ENCODE measurements around the gene EIF5AL1. TPM values are rescaled to one million over a fixed set of nuclear protein-coding genes. Genes with fewer than 3 reads are reported as not detected.

EIF5AL1 gene
- total RNA-seq, 4 donors from 2014 or later = 0.90 TPM; not detected in 3

- 90% methylated on average over 1 of the region's 1 CpG for WGBS, 2 donors
- no peaks in the 10 kb centered on the region for H3K9me3 ChIP-seq
- H3K27ac ChIP-seq = peak overlapping the region in 1 of 4 donors; percentile 56
- no peaks in the 10 kb centered on the region for H3K36me3 ChIP-seq
- no peak for DNase-seq (ENCODE audit: low spot score in 2 of 2)
- TF ChIP-seq, protein P1, sequence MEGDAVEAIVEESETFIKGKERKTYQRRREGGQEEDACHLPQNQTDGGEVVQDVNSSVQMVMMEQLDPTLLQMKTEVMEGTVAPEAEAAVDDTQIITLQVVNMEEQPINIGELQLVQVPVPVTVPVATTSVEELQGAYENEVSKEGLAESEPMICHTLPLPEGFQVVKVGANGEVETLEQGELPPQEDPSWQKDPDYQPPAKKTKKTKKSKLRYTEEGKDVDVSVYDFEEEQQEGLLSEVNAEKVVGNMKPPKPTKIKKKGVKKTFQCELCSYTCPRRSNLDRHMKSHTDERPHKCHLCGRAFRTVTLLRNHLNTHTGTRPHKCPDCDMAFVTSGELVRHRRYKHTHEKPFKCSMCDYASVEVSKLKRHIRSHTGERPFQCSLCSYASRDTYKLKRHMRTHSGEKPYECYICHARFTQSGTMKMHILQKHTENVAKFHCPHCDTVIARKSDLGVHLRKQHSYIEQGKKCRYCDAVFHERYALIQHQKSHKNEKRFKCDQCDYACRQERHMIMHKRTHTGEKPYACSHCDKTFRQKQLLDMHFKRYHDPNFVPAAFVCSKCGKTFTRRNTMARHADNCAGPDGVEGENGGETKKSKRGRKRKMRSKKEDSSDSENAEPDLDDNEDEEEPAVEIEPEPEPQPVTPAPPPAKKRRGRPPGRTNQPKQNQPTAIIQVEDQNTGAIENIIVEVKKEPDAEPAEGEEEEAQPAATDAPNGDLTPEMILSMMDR (IDR thresholded peaks at IDR 0.05) = no peak
- TF ChIP-seq EP300 (IDR thresholded peaks at IDR 0.05) = no peak
- TF ChIP-seq POLR2A (IDR thresholded peaks at IDR 0.05) = no peak
- H3K4me1 ChIP-seq = peaks cover 0 to 22% (median 5%) of the 10 kb centered on the region in 4 donors
- H3K4me3 ChIP-seq = no peak overlapping the region
- H3K27me3 ChIP-seq = no peaks in the 10 kb centered on the region
These were observed 30.0 kb upstream of the EIF5AL1 start for GRCh38 chr10:79482304-79482703.

GRCh38 chr10:79482741-79483140 lies 29.6 kb upstream of the EIF5AL1 start:
- TF ChIP-seq, protein P1 (IDR thresholded peaks at IDR 0.05) = no peak
- TF ChIP-seq POLR2A (IDR thresholded peaks at IDR 0.05) (no peak), EP300 (IDR thresholded peaks at IDR 0.05) (no peak)
- Histone ChIP-seq H3K4me1 (peaks cover 0 to 26% (median 5%) of the 10 kb centered on the region in 4 donors), H3K9me3 (no peaks in the 10 kb centered on the region), H3K27me3 (no peaks in the 10 kb centered on the region), H3K4me3 (no peak overlapping the region), H3K27ac (peak overlapping the region in 1 of 4 donors; percentile 56), H3K36me3 (no peaks in the 10 kb centered on the region)
- 52 to 54% methylated on average over 4 of the region's 4 CpGs for WGBS, 2 donors
- DNase-seq (ENCODE audit: low spot score in 2 of 2) = no peak

GRCh38 chr10:79483299-79483698 lies 29.0 kb upstream of the EIF5AL1 start:
- no peaks in the 10 kb centered on the region for H3K9me3 ChIP-seq
- H3K4me1 ChIP-seq = peaks cover 0 to 32% (median 7%) of the 10 kb centered on the region in 4 donors
- no peak for TF ChIP-seq EP300 (IDR thresholded peaks at IDR 0.05)
- no peak for DNase-seq (ENCODE audit: low spot score in 2 of 2)
- H3K36me3 ChIP-seq = no peaks in the 10 kb centered on the region
- WGBS, 2 donors = 64 to 74% methylated on average over 3 of the region's 3 CpGs
- H3K4me3 ChIP-seq = no peak overlapping the region
- H3K27me3 ChIP-seq = no peaks in the 10 kb centered on the region
- peak overlapping the region in 2 of 4 donors; percentile 47 to 56 for H3K27ac ChIP-seq

DNA sequence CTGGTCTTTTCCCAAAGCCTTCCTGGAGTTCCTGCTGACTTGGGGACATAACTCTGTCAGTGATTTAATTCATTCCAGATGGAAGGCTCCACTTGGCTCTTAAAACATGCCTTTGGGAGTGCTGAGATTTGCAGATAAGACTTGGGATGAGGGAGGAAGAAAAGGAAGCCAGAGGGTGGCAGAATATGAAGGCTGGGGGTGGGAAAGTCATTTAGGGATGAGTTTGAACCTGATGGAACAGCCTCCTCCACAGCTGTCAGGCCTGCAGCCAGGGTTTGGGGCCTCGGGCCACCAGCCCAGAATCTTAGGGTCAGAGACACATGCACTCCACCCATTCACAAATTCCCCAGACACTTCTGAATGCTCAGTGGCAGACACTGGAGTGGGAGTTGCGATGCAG lies 28.4 kb upstream of the EIF5AL1 start:
- peak in 1 of 2 donors; percentile 42 for DNase-seq (ENCODE audit: low spot score in 2 of 2)
- no peaks in the 10 kb centered on the region for H3K36me3 ChIP-seq
- TF ChIP-seq POLR2A (IDR thresholded peaks at IDR 0.05) = no peak
- peak in 1 of 2 donors; percentile 44 for TF ChIP-seq EP300 (IDR thresholded peaks at IDR 0.05)
- 15 to 37% methylated on average over 2 of the region's 2 CpGs for whole genome bisulfite sequencing, 2 donors
- H3K4me1 ChIP-seq = peaks cover 0 to 38% (median 12%) of the 10 kb centered on the region in 4 donors
- no peaks in the 10 kb centered on the region for H3K9me3 ChIP-seq
- no peak overlapping the region for H3K4me3 ChIP-seq
- no peaks in the 10 kb centered on the region for H3K27me3 ChIP-seq
- H3K27ac ChIP-seq = peak overlapping the region in 2 of 4 donors; percentile 47 to 56

DNA sequence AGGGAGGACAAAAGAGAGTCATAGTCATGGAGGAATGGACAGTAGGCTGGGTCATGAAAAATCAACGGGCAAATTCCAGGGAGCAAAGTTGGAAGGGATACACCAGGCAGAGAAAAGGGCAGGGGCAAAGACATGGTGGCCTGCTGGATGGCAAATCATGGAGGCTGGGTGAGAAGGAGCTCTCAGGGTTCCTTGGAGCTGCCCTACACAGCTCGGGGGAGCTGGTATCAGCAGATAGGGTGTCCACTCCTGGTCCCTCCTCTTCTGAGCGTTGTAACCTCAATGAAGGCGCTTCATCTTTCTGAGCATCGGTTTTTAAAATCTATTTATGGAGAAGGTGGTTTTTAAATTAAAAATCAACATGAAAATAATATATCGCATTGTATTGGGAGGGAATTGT lies 27.9 kb upstream of the EIF5AL1 start:
- TF ChIP-seq, protein P1 (IDR thresholded peaks at IDR 0.05) = no peak
- TF ChIP-seq EP300 (IDR thresholded peaks at IDR 0.05) = no peak
- TF ChIP-seq POLR2A (IDR thresholded peaks at IDR 0.05) = no peak
- 71 to 76% methylated on average over 6 of the region's 6 CpGs for WGBS, 2 donors
- H3K36me3 ChIP-seq = no peaks in the 10 kb centered on the region
- DNase-seq (ENCODE audit: low spot score in 2 of 2) = no peak
- H3K9me3 ChIP-seq = no peaks in the 10 kb centered on the region
- no peak overlapping the region for H3K4me3 ChIP-seq
- H3K27me3 ChIP-seq = no peaks in the 10 kb centered on the region
- no peak overlapping the region for H3K27ac ChIP-seq
- peaks cover 0 to 40% (median 12%) of the 10 kb centered on the region in 4 donors for H3K4me1 ChIP-seq

DNA sequence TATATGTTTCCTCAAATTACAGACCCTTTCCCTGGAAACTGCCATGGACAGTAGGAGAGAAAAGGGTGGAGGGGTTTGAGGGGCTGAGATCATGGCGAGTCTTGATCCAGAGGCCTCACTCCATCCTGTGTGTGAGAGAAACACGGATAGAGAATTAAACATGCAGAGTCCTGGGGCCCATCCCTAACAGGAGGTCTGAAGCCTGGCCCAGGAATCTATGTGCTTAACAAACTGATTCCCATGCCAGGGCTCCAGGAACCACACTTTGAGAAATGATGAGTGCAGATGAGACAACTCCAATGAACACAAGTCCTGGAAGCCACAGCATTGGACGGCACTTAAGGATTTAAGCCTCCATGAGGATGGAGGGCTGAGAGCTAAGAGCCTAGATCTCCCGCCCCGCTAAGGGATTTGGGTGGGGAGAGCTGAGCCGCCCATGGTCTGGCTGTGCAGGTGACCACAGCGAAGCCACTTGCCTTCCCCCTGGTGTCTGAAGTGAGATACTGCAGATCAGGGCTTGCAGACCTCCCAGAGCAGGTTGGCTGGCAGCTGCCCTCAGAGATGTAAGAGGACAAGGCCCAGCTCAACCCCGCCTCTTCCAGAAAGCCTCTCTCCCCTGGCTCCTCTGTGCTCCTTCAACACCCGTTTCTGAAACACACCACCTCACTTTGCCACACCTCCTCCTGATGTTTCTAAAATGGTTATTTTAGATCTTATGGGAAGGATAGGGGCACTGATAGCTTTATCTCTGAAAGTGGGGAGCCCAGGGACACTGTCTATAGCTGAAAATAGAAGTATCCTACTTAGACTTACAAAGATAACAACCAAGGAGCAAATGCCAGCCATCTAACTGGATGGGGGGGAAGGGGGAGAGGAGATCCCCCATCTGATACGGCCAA lies 24.8 kb upstream of the EIF5AL1 start:
- Histone ChIP-seq H3K27ac (peak overlapping the region; percentile 31 to 82 (median 42)), H3K4me1 (peaks cover 0 to 49% (median 16%) of the 10 kb centered on the region in 4 donors), H3K4me3 (no peak overlapping the region), H3K36me3 (no peaks in the 10 kb centered on the region), H3K27me3 (no peaks in the 10 kb centered on the region), H3K9me3 (no peaks in the 10 kb centered on the region)
- 62 to 67% methylated on average over 10 of the region's 10 CpGs for WGBS, 2 donors
- peak; percentile 30 to 54 for DNase-seq (ENCODE audit: low spot score in 2 of 2)
- TF ChIP-seq EP300 (IDR thresholded peaks at IDR 0.05) (peak in 1 of 2 donors; percentile 6), POLR2A (IDR thresholded peaks at IDR 0.05) (no peak)
- TF ChIP-seq, protein P1 (IDR thresholded peaks at IDR 0.05) = peak; percentile 50 to 77 (median 63)

Data from tibial nerve (tissue), 4 donors.